ENCODE results near the gene C1orf174.

The C1orf174 gene

DNA sequence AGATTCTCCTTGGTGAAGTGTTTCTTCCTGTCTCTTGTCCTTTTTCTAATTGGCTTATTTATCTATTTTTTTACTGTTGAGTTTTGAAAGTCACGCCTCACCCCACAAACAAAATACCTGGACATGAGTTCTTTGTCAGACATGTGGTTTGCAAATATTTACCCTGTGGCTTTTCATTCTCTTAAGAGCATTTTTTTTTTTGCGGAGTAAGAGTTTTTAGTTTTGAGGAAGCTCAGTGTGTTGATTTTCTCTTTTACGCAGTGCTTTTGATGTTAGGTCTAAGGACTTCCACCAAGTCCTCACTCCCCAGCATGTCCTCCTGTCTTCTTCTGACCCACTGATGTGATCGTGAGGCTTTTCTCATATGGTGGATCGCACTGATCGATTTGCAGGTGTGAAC lies 35.2 kb downstream of the C1orf174 start:
- no peak for DNase-seq

DNA sequence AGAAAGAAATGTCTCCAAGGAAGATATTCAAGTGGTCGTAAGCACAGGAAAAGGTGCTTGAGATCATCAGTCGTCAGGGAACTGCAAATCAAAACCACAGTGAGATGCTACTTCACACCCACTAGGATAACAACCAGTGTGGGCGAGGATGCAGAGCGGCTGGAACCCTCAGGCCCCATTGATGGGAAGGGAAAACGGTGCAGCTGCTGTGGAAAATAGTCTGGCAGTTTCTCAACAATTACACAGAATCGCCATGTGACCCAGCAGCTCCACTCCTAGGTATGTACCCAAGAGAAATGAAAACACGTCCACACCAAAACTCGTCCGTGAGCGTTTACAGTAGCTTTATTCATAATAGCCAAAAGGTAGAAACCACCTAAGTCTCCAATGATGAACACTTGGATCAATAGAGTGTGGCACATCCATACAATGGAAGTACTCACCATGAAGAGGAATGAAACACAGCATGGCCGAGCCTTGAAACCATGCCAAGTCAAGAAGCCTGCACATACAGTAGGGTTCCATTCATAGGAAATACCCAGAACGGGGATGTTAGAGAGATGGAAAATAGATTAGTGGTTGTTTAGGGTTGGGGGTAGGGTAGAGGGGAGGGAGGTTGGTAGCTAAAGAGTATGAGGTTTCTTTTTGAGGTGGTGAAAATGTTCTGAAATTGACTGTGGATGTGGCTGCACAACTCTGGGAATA lies 36.7 kb downstream of the C1orf174 start:
- DNase-seq = no peak

DNA sequence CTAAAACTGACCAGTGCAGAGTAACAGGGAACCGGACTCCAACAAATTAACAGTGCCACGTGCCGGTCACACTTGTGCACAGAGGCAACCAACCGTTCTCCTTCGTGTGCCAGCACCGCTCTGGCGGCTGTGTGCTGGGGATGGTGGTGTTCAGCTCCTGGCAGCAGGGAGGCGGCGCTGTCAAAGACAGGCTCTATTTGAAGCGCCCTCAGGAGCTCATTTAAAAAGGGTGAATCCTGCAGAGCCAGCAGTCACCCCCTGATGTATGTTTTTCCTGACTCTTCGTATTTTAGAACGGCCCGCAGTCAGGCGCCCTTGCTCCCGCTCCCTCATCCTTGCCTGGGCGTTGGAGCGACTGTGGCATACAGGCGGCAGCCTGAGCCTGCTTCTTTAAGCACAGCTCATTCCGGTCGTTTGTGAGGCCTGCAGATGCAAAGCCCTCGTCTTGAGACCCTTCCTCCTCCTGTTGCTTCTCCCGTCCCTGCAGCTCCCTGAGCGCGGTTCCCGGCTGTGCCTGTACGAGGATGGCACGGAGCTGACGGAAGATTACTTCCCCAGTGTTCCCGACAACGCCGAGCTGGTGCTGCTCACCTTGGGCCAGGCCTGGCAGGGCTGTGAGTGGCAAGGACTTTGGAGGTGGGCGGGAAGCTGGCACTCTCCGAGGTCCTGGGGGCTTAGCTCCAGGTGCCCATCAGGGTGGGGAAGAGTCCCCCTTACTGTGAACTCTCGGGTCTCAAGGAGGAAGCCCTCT lies 41.7 kb downstream of the C1orf174 start:
- peak; percentile 63 to 74 for DNase-seq

DNA sequence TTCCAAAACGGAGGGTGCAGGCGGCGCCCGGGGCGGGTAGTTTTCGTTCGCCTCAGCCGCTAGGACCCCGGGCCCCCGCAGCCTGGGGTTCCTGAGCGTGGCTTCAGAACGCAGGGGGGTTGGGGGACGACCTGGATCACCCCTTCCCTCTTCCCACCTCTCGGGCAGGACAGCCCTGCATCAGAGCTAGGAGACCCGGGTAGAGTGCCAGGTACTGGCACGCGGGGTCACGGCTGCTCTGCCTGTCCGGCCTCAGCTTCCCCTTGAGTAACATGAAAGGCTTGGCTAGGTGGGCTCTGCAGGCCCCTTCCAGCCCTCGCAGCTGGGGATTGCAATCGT lies 42.3 kb downstream of the C1orf174 start:
- peak in 1 of 2 experiments; percentile 25 for DNase-seq

DNA sequence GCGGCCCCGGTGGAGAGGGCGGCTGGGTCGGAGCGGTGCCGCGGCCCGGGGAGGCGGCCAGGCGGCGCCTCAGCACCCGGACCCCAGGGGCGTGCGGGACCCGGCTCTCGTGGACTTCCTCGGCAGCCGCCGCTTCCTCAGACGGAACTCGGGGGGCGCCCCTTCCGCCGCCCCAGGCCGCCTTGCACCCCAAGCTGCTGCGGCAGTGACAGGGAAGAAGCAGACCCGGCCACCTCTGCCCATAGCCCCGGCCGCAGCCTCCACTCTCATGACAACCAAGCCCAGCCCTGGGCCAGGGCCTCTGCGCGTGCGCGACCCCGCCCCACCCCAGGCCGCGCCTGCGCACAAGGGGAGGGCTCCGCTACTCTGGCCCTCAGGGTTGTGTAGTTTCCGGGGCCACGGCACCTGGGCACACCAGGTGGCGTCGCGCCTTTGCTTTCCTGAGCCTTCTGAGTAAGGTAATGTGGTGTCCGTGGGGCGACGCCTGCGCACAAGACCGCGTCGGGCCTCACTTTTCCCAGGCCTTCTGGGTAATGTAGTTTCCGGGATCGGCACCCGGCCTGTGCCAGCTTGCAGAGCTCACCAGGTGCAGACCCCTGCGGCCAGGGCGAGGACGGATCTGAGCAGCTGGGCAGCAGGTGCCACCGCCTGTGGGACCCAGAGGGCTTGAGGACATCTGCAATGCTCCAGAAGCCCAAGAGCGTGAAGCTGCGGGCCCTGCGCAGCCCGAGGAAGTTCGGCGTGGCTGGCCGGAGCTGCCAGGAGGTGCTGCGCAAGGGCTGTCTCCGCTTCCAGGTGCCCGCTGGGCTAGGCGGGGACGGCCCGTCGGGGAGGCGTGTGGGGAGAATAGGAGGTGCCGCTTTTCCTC lies 42.9 kb downstream of the C1orf174 start, which contains the start of the genes CEP104 and DFFB:
Gene CEP104 (minus strand): TSS at position 289 of the 868 bp plus-strand sequence. CDS start 4,804 bp downstream, outside the sequence.
Gene DFFB (plus strand): TSS at position 554 of the 868 bp plus-strand sequence. CDS start 128 bp downstream, at position 682.
- peak; percentile 82 to 87 for DNase-seq

DNA sequence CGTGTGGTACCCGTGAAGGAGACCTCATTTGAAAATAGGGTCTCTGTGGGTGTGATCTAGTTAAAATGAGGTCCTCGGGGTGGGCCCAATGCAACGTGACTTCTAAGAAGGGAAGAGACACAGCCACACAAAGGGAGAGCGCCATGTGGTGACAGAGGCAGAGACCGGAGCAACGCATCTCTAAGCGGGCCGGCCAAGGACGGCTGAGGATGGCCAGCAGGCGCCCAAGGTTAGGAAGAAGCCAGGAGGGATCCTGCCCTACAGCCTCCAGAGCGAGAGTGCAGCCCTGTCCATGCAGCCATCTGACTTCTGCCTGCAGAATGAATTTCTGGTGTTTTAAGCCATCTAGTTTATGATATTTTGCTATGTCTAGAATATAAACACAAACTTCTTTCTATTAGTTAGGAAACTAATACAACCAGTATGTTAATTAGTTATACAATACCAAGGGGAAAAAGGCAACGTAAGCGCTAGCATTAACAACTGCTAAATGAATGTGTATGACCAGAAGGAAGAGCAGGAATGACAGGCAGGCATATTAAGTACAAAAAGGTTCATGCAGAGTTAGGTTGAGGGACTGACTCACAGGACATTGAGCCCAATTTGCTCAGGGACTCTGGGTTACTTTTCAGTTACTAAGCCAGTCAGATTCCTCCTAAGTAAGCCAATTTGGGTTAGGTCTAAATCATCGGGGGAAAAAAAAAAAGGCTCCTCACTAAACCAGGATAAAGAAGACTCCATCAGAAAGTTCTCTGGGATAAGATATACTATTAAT lies 47.2 kb downstream of the C1orf174 start:
- no peak for DNase-seq

DNA sequence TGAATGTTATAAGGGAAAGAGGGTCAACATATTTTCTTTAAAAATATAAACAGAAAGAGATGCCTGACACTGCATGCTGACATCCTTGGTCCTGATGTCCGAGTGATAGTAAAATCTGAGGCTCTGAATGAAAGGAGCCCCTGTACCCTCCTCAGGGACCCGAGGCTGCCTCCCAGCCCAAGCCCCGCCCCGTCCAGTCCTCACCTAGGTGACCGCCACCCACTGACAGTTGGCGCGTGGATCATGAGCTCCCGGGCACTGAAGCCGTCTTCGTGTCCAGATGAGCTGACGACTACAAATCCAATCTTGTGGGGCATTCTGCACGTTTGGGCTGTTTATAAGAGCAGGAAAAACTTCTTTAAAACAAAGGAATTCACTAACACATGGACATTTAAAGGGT lies 48.0 kb downstream of the C1orf174 start:
- DNase-seq = no peak

DNA sequence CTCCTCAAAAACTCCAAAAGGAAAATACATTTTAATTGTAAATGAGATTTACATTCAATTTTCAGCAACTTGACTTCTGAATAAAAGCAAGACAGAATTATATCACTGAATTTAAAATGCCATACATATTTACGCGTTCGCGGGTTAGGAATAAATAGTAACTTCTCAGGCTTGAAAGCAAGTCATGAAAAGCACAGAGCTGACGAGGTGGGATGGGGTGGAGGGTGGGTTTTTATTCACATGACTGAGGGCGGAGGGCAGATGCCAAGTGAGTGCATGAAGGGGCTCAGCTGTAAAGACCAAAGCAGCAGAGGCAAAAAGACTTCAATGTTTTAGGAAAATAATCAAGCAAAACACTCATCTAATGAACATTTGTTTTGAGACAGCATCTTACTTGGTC lies 48.8 kb downstream of the C1orf174 start:
- DNase-seq = no peak

DNA sequence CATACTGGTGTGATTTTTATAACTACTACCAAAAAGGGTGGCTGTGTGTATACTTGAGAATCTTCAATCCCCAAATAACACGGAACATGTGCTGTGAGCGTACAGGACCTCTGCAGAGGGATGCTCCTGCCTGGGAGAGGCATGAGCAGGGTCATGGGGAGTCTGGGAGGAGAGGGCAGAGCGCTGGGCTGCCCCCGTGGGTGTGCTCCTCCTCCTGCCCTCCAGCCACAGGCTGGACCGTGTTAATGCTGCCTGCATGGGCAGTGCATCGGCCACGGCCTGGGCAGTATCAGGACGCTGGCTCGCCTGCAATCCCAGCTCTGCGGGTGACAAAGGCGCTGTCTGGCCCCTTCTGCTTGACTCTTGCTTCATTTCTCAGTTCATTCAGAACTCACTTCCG lies 49.2 kb downstream of the C1orf174 start:
- DNase-seq = no peak

DNA sequence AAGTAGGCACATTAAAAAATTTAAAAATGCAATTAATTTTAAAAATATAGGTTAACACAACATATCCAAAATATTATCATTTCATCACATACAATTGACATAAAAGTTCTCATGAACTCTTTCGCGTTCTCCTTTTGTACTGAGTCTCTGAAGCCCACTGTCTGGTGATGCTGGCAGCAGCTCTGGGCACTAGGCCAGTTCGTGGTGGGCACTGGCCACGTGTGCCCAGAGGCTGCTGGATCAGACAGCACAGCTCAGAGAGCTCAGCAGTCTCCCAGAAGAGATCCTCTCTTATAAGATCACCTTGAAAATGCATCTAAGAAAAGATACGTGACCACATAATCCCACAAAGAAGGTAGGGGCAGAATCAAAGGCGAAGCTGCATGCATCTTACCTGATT lies 53.0 kb downstream of the C1orf174 start:
- DNase-seq = no peak

DNA sequence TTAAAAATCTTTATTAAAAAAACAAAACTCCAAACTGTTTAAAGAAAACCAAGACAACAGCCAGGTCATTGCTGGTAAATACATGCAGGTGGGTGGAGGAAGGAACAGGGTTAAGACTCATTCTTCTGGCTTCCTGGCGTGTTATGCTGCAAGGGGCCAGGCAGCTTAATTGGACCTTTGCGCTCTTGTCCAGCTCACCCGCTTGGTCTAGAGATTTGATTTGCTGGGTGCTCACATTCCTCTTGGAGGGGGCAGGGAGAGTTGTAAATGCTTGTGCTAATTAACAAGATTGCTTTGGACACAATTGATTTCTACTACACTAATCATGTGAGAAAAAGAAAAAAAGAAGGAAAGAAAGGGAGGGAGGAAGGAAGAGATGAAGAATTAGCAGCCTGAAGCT lies 53.5 kb downstream of the C1orf174 start:
- DNase-seq = no peak

DNA sequence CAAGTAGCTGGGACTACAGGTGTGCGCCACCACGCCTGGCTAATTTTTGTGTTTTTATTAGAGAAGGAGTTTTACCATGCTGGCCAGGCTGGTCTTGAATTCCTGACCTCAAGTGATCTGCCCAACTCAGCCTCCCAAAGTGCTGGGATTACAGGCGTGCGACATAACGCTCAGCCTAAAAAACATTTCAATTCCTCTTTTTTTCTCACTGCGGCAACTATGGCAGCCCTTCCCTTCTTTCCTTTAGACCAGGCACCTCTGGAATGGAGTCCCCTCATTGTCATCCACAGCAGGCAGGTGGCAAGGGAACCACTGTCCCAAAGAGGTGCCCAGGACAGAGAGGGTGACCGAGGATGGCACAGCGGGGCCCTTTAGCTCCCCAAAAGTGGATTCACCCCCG lies 57.2 kb downstream of the C1orf174 start:
- no peak for DNase-seq

DNA sequence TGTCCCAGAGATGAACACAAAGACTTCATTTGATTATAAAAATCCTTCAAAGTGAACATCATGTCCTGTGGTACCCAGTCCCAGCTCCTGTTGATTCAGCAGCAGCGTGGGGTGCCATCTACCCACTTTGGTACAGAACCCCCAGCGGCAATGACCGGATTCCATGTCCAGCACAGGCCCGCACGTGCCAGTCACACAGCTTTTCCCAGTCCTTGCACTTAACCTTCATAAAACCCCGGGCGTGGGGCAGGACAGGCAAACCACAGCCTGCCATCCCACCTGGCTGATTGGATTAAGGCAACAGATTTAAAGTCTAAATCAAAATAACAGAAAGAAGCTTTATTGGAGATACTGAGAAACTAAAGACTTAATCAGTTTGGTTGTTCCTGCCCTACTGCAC lies 58.6 kb downstream of the C1orf174 start:
- DNase-seq = no peak

Data from Kasumi-1 (cell line).